WTC11 (cell line): ENCODE results near the gene GIMD1. TPM values are rescaled to one million over a fixed set of nuclear protein-coding genes. Genes with fewer than 3 reads are reported as not detected.
"Not testable (repeated sequence)": the region's sequence is repeated elsewhere in the genome, so short reads cannot be mapped to it uniquely, and the experiment has no call there.

ENCODE experiments used
- ATAC-seq: fragments of 200-7000 bp; cut with Tn5 transposase; 2 replicates; pipeline ENCODE4 v1.10.0; 2021; ENCODE audit warnings: mild to moderate bottlenecking, moderate library complexity
- CTCF ChIA-PET: fragments of 300-600 bp; sonication (Branson Sonifier 250); formaldehyde crosslinking; loops from one replicate; lab custom pipeline; 2021; ENCODE audit warnings: antibody characterized with exemption; lab: Charles Lee
- POLR2A ChIA-PET: fragments of 350-600 bp; sonication (Branson Sonifier 250); formaldehyde crosslinking; loops from one replicate; lab custom pipeline; 2021; ENCODE audit warnings: antibody characterized with exemption; lab: Charles Lee
- DNase-seq: peaks from one replicate; pipeline ENCODE4 v3.0.0; 2021; ENCODE audit warnings: low spot score
- H3K27ac Mint-ChIP-seq: 2 replicates; pipeline ENCODE4 v1.8.0; 2021; ENCODE audit warnings: mixed read lengths
- H3K27me3 Mint-ChIP-seq: 2 replicates; pipeline ENCODE4 v1.8.0; 2021; ENCODE audit warnings: low read depth, mild to moderate bottlenecking, moderate library complexity, mixed read lengths
- H3K36me3 Mint-ChIP-seq: 2 replicates; pipeline ENCODE4 v1.8.0; 2021; ENCODE audit warnings: mixed read lengths
- H3K4me1 Mint-ChIP-seq: 2 replicates; pipeline ENCODE4 v1.8.0; 2022; ENCODE audit warnings: mixed read lengths
- H3K4me3 Mint-ChIP-seq: 2 replicates; pipeline ENCODE4 v1.8.0; 2021; ENCODE audit warnings: mild to moderate bottlenecking, moderate library complexity, mixed read lengths
- H3K9me3 Mint-ChIP-seq: 2 replicates; pipeline ENCODE4 v1.8.0; 2021; ENCODE audit warnings: mixed read lengths
- FOXK1 ChIP-seq: sonication (generic); formaldehyde crosslinking; IDR thresholded peaks from 2 replicates; pipeline ENCODE4 v1.8.0; 2022; ENCODE audit warnings: mild to moderate bottlenecking, moderate library complexity, missing genetic modification reagents
- GRHL2 ChIP-seq: fragments of 250-450 bp; sonication (Bioruptor Pico); IDR thresholded peaks from 2 replicates; pipeline ENCODE4 v1.8.0; 2022; ENCODE audit warnings: mild to moderate bottlenecking, moderate library complexity; ENCODE audit not compliant: insufficient replicate concordance, severe bottlenecking
- GTF2I ChIP-seq: fragments of 250-450 bp; sonication (Bioruptor Pico); conservative IDR thresholded peaks from 2 replicates; pipeline ENCODE4 v1.4.0; 2021; ENCODE audit warnings: mild to moderate bottlenecking
- MXD4 ChIP-seq: fragments of 250-450 bp; sonication (Bioruptor Pico); IDR thresholded peaks from 2 replicates; pipeline ENCODE4 v1.8.0; 2021; ENCODE audit warnings: mild to moderate bottlenecking, moderate library complexity, borderline replicate concordance
- NFE2L1 ChIP-seq: sonication (generic); formaldehyde crosslinking; IDR thresholded peaks from 2 replicates; pipeline ENCODE4 v1.8.1; 2023; ENCODE audit warnings: missing genetic modification reagents
- NFYB ChIP-seq: sonication (generic); formaldehyde crosslinking; conservative IDR thresholded peaks from 2 replicates; pipeline ENCODE4 v1.8.0; 2022; ENCODE audit warnings: low read depth, missing genetic modification reagents
- NR1H2 ChIP-seq: sonication (generic); formaldehyde crosslinking; IDR thresholded peaks from 2 replicates; pipeline ENCODE4 v1.9.0; 2021; ENCODE audit warnings: mild to moderate bottlenecking, moderate library complexity, missing genetic modification reagents
- NR3C1 ChIP-seq: sonication (generic); formaldehyde crosslinking; conservative IDR thresholded peaks from 2 replicates; pipeline ENCODE4 v1.8.1; 2023; ENCODE audit warnings: low read depth, mild to moderate bottlenecking, missing genetic modification reagents
- RELA ChIP-seq: sonication (generic); formaldehyde crosslinking; IDR thresholded peaks from 2 replicates; pipeline ENCODE4 v1.8.1; 2022; ENCODE audit warnings: missing genetic modification reagents, mild to moderate bottlenecking, borderline replicate concordance
- RORB ChIP-seq: fragments of 250-450 bp; sonication (Bioruptor Pico); IDR thresholded peaks from 2 replicates; pipeline ENCODE4 v1.9.0; 2021; ENCODE audit warnings: mild to moderate bottlenecking
- TEAD4 ChIP-seq: sonication (generic); formaldehyde crosslinking; IDR thresholded peaks from 2 replicates; pipeline ENCODE4 v1.8.0; 2022; ENCODE audit warnings: mild to moderate bottlenecking, missing genetic modification reagents
- ZBTB21 ChIP-seq: sonication (generic); formaldehyde crosslinking; IDR thresholded peaks from 2 replicates; pipeline ENCODE4 v1.8.1; 2023; ENCODE audit warnings: mild to moderate bottlenecking, missing genetic modification reagents, borderline replicate concordance
- ZNF219 ChIP-seq: sonication (generic); formaldehyde crosslinking; IDR thresholded peaks from 2 replicates; pipeline ENCODE4 v1.8.0; 2023; ENCODE audit warnings: missing genetic modification reagents, mild to moderate bottlenecking, borderline replicate concordance
- ZNF423 ChIP-seq: fragments of 250-450 bp; sonication (Bioruptor Pico); IDR thresholded peaks from 2 replicates; pipeline ENCODE4 v2.1.2; 2022; ENCODE audit warnings: mild to moderate bottlenecking, moderate library complexity
- total RNA-seq: library from RNA; stranded (reverse); gene quantifications from 3 replicates; pipeline ENCODE4 v1.2.3, GENCODE V29; 2021
- TF ChIP-seq, protein P1 (sequence below): sonication (generic); formaldehyde crosslinking; IDR thresholded peaks from 2 replicates; pipeline ENCODE4 v1.8.0; 2022; ENCODE audit warnings: mild to moderate bottlenecking, missing genetic modification reagents
- TF ChIP-seq, protein P2 (sequence below): sonication (generic); formaldehyde crosslinking; conservative IDR thresholded peaks from 2 replicates; pipeline ENCODE4 v1.8.1; 2023; ENCODE audit warnings: mild to moderate bottlenecking, low read depth, missing genetic modification reagents, moderate library complexity
- TF ChIP-seq, protein P3 (sequence below): sonication (generic); formaldehyde crosslinking; conservative IDR thresholded peaks from 2 replicates; pipeline ENCODE4 v1.8.1; 2022; ENCODE audit warnings: mild to moderate bottlenecking, missing genetic modification reagents
- TF ChIP-seq, protein P4 (sequence below): sonication (generic); formaldehyde crosslinking; IDR thresholded peaks from 2 replicates; pipeline ENCODE4 v1.8.0; 2023; ENCODE audit warnings: missing genetic modification reagents
- TF ChIP-seq, protein P5 (sequence below): fragments of 250-450 bp; sonication (Bioruptor Pico); conservative IDR thresholded peaks from 2 replicates; pipeline ENCODE4 v1.9.0; 2021; ENCODE audit warnings: mild to moderate bottlenecking
- TF ChIP-seq, protein P6 (sequence below): sonication (generic); formaldehyde crosslinking; IDR thresholded peaks from 2 replicates; pipeline ENCODE4 v1.8.1; 2023; ENCODE audit warnings: mild to moderate bottlenecking, missing genetic modification reagents, moderate library complexity

Gene GIMD1
- total RNA-seq, 1 experiment from 2014 or later = not detected

DNA sequence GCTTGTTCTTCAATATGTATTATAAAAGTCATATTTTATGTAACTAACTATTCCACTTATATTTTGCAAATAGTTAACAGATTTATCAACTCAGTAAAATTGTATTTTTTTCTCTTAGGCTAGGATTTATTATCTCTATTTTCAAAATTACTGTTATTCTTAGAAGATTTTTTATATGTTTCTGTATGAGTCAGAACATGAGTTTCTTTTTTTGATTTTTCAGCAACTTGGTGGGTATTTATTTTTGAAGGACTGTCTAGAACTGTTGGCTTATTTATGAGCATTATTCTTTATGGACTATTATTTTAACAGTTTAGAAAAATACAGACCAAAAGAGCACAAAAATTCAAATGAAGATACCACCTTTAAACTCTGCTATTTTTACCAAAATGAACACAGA lies 45.5 kb downstream of the GIMD1 start:
- DNase-seq (no peak), ATAC-seq (no peak)
- no peaks in the 10 kb centered on the region for H3K27me3 Mint-ChIP-seq
- CTCF ChIA-PET = no interaction called here
- H3K4me1 Mint-ChIP-seq = peaks cover 9% of the 10 kb centered on the region
- TF ChIP-seq, protein P1, sequence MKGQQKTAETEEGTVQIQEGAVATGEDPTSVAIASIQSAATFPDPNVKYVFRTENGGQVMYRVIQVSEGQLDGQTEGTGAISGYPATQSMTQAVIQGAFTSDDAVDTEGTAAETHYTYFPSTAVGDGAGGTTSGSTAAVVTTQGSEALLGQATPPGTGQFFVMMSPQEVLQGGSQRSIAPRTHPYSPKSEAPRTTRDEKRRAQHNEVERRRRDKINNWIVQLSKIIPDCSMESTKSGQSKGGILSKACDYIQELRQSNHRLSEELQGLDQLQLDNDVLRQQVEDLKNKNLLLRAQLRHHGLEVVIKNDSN (CRISPR knock-in tag) = no peak
- TF ChIP-seq, protein P2, sequence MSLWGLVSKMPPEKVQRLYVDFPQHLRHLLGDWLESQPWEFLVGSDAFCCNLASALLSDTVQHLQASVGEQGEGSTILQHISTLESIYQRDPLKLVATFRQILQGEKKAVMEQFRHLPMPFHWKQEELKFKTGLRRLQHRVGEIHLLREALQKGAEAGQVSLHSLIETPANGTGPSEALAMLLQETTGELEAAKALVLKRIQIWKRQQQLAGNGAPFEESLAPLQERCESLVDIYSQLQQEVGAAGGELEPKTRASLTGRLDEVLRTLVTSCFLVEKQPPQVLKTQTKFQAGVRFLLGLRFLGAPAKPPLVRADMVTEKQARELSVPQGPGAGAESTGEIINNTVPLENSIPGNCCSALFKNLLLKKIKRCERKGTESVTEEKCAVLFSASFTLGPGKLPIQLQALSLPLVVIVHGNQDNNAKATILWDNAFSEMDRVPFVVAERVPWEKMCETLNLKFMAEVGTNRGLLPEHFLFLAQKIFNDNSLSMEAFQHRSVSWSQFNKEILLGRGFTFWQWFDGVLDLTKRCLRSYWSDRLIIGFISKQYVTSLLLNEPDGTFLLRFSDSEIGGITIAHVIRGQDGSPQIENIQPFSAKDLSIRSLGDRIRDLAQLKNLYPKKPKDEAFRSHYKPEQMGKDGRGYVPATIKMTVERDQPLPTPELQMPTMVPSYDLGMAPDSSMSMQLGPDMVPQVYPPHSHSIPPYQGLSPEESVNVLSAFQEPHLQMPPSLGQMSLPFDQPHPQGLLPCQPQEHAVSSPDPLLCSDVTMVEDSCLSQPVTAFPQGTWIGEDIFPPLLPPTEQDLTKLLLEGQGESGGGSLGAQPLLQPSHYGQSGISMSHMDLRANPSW (CRISPR knock-in tag) = no peak
- H3K4me3 Mint-ChIP-seq = no peak overlapping the region
- H3K9me3 Mint-ChIP-seq = peaks cover 20% of the 10 kb centered on the region
- POLR2A ChIA-PET = no interaction called here
- no peak overlapping the region for H3K27ac Mint-ChIP-seq
- peaks cover 33% of the 10 kb centered on the region for H3K36me3 Mint-ChIP-seq

DNA sequence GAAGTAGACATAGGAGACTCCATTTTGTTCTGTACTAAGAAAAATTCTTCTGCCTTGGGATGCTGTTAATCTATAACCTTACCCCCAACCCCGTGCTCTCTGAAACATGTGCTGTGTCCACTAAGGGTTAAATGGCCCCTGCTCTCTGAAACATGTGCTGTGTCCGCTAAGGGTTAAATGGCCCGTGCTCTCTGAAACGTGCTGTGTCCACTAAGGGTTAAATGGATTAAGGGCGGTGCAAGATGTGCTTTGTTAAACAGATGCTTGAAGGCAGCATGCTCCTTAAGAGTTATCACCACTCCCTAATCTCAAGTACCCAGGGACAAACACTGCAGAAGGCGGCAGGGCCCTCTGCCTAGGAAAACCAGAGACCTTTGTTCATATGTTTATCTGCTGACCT lies 46.8 kb downstream of the GIMD1 start:
- ATAC-seq, POLR2A ChIA-PET, H3K4me3 Mint-ChIP-seq, H3K27ac Mint-ChIP-seq, H3K27me3 Mint-ChIP-seq, DNase-seq, H3K4me1 Mint-ChIP-seq, CTCF ChIA-PET: not testable (repeated sequence)
- peaks cover 22% of the 10 kb centered on the region for H3K36me3 Mint-ChIP-seq
- H3K9me3 Mint-ChIP-seq = peaks cover 20% of the 10 kb centered on the region

DNA sequence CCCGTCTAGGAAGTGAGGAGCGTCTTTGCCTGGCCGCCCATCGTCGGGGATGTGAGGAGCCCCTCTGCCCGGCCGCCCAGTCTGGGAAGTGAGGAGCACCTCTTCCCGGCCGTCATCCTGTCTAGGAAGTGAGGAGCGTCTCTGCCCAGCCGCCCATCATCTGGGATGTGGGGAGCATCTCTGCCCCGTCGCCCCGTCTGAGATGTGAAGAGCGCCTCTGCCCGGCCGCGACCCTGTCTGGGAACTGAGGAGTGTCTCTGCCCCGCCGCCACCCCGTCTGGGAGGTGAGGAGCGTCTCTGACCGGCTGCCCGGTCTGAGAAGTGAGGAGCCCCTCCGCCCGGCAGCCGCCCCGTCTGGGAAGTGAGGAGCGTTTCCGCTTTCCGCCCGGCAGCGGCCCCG lies 47.4 kb downstream of the GIMD1 start:
- peaks cover 20% of the 10 kb centered on the region for H3K9me3 Mint-ChIP-seq
- H3K27ac Mint-ChIP-seq, DNase-seq, POLR2A ChIA-PET, H3K4me1 Mint-ChIP-seq, H3K4me3 Mint-ChIP-seq, CTCF ChIA-PET, ATAC-seq, H3K27me3 Mint-ChIP-seq: not testable (repeated sequence)
- peaks cover 22% of the 10 kb centered on the region for H3K36me3 Mint-ChIP-seq

DNA sequence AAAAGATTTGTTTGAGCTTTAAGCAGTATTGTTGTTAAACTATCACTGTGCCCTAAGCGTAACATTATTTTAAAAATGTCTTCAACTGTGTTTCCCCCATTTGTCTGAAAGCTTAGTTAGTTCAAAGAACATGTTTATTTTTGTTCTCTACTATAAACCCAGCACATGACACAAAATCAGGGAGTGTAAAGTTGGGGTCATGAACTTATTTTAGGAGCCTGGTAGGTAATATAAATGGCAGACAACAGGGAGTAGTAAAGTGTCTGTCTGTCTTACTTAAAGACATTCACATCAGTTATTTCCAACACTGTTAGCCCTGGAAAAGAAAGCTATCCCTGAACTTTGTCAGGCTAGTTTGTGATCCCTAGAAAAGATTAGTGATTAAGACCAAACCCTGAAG lies 48.3 kb downstream of the GIMD1 start:
- TF ChIP-seq MXD4 (CRISPR knock-in tag) = no peak
- no peak for TF ChIP-seq TEAD4
- TF ChIP-seq, all 79 proteins: peak for 0
- CTCF ChIA-PET = interaction anchor here (0.9 kb wide), 1 partner anchor 8 kb away, joined by 4 read pairs; no protein-coding TSS in a partner anchor
- no peak overlapping the region for H3K4me3 Mint-ChIP-seq

DNA sequence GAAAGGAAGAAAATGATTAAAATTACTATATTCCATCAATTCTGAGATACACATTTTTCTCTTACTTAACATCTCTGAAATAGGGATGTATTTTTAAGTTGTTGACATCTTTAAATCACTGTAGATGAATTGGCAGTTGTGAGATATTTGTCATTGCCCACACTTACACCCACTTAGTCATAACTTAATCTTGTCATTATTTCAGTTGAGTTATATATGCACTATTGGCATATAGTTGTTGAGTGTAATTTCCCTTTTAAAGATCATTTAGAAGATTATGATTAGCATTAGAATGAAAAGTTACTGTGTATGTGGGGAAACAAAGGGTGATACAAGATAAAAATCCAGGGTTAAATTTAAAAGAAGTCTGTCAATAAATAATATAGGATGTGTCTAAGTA lies 50.1 kb downstream of the GIMD1 start:
- H3K4me1 Mint-ChIP-seq = peaks cover 8% of the 10 kb centered on the region
- H3K4me3 Mint-ChIP-seq = no peak overlapping the region
- H3K27ac Mint-ChIP-seq = no peak overlapping the region; the same call in 1 of the 2 replicates
- ATAC-seq = no peak
- H3K36me3 Mint-ChIP-seq = peaks cover 22% of the 10 kb centered on the region
- H3K9me3 Mint-ChIP-seq = peaks cover 20% of the 10 kb centered on the region
- POLR2A ChIA-PET = no interaction called here
- DNase-seq = no peak
- CTCF ChIA-PET = no interaction called here
- no peaks in the 10 kb centered on the region for H3K27me3 Mint-ChIP-seq
- TF ChIP-seq ZBTB21 (CRISPR knock-in tag) (no peak), RORB (CRISPR knock-in tag) (no peak), NFYB (CRISPR knock-in tag) (no peak), NR1H2 (CRISPR knock-in tag) (no peak), NR3C1 (CRISPR knock-in tag) (no peak), ZNF219 (CRISPR knock-in tag) (no peak), GTF2I (no peak), GRHL2 (CRISPR knock-in tag) (no peak), NFE2L1 (CRISPR knock-in tag) (no peak), ZNF423 (CRISPR knock-in tag) (no peak), RELA (CRISPR knock-in tag) (no peak), FOXK1 (CRISPR knock-in tag) (no peak)
- TF ChIP-seq, protein P3, sequence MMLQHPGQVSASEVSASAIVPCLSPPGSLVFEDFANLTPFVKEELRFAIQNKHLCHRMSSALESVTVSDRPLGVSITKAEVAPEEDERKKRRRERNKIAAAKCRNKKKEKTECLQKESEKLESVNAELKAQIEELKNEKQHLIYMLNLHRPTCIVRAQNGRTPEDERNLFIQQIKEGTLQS = no peak
- TF ChIP-seq, protein P4, sequence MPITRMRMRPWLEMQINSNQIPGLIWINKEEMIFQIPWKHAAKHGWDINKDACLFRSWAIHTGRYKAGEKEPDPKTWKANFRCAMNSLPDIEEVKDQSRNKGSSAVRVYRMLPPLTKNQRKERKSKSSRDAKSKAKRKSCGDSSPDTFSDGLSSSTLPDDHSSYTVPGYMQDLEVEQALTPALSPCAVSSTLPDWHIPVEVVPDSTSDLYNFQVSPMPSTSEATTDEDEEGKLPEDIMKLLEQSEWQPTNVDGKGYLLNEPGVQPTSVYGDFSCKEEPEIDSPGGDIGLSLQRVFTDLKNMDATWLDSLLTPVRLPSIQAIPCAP (CRISPR knock-in tag) = no peak
- TF ChIP-seq, protein P5, sequence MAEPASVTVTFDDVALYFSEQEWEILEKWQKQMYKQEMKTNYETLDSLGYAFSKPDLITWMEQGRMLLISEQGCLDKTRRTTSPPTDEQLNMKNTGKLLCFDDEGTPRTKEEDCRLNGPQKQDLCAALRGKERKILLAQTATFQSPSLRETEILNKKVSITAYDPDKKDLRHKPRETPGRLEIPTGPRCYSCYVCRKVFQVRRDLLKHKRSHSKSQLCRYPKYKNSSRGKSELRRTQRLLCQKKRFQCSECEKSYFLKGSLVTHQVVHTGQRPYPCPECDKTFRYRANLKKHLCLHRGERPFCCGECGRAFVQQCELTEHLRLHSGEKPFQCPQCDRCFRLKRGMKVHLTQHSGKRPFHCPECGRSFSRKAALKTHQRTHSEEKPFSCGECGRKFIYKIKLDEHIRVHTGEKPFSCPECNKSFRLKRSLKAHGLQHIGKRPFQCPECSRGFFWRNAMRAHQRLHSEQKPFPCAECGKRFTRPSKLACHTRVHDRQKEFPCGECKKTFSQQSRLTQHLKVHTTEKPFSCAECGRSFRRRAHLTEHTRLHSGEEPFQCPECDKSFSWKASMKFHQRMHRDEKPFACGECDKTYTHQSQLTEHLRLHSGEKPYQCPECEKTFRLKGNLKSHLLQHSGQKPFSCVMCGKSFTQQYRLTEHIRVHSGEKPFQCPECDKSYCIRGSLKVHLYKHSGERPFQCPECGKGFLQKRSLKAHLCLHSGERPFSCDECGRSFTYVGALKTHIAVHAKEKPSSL (CRISPR knock-in tag) = no peak
- TF ChIP-seq, protein P6, sequence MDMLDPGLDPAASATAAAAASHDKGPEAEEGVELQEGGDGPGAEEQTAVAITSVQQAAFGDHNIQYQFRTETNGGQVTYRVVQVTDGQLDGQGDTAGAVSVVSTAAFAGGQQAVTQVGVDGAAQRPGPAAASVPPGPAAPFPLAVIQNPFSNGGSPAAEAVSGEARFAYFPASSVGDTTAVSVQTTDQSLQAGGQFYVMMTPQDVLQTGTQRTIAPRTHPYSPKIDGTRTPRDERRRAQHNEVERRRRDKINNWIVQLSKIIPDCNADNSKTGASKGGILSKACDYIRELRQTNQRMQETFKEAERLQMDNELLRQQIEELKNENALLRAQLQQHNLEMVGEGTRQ (CRISPR knock-in tag) = no peak

More for the DNA sequence above, 48.3 kb downstream of the GIMD1 start:
- H3K27ac Mint-ChIP-seq = no peak overlapping the region
- no peaks in the 10 kb centered on the region for H3K27me3 Mint-ChIP-seq
- peaks cover 11% of the 10 kb centered on the region for H3K4me1 Mint-ChIP-seq
- peaks cover 22% of the 10 kb centered on the region for H3K36me3 Mint-ChIP-seq
- POLR2A ChIA-PET = no interaction called here
- H3K9me3 Mint-ChIP-seq = peaks cover 20% of the 10 kb centered on the region
- DNase-seq = no peak
- ATAC-seq = no peak
